Stimulated activated CD8-positive, alpha-beta memory T cell treated with anti-CD3 and anti-CD28 coated beads, Interleukin-15, amount 100 ng/mL, for 4 hours (primary cell): ENCODE measurements around the gene AK3.
"Not testable (repeated sequence)": the region's sequence is repeated elsewhere in the genome, so short reads cannot be mapped to it uniquely, and the experiment has no call there.

Source experiments
- DNase-seq, 2 donors: peaks; one replicate each; pipeline ENCODE4 v3.0.0-alpha.2; 2020; ENCODE audit warnings: low read depth in 2 of 2

Gene AK3

GRCh38 chr9:4666042-4666699, 74.8 kb downstream of the AK3 start, which contains the start of gene SPATA6L:
TSS of gene SPATA6L (minus strand) at chr9:4666480. CDS start at chr9:4666250, 230 bp downstream.
- DNase-seq: no peak

GRCh38 chr9:4665357-4665756, 75.6 kb downstream of the AK3 start:
- DNase-seq: no peak

- no peak for DNase-seq
These were observed 77.0 kb downstream of the AK3 start for GRCh38 chr9:4663956-4664355.

GRCh38 chr9:4662989-4663792, 77.8 kb downstream of the AK3 start:
- DNase-seq: no peak

GRCh38 chr9:4662108-4662988, 78.7 kb downstream of the AK3 start, which contains the start of gene PLPP6:
TSS of gene PLPP6 (plus strand) at chr9:4662294. CDS start at chr9:4662376, 82 bp downstream.
- DNase-seq: peak in 1 of 2 donors; percentile 42

GRCh38 chr9:4661611-4662010, 79.4 kb downstream of the AK3 start:
- no peak for DNase-seq

GRCh38 chr9:4661165-4661564, 79.8 kb downstream of the AK3 start:
- no peak for DNase-seq

- DNase-seq: not testable (repeated sequence)
These were observed 80.3 kb downstream of the AK3 start for GRCh38 chr9:4660665-4661064.
